Measurements from ENCODE around the gene PKN2. TPM values are rescaled to one million over a fixed set of nuclear protein-coding genes. Genes with fewer than 3 reads are reported as not detected.

PKN2 gene
- 23.2 and 23.9 TPM in 2 replicates for total RNA-seq

DNA sequence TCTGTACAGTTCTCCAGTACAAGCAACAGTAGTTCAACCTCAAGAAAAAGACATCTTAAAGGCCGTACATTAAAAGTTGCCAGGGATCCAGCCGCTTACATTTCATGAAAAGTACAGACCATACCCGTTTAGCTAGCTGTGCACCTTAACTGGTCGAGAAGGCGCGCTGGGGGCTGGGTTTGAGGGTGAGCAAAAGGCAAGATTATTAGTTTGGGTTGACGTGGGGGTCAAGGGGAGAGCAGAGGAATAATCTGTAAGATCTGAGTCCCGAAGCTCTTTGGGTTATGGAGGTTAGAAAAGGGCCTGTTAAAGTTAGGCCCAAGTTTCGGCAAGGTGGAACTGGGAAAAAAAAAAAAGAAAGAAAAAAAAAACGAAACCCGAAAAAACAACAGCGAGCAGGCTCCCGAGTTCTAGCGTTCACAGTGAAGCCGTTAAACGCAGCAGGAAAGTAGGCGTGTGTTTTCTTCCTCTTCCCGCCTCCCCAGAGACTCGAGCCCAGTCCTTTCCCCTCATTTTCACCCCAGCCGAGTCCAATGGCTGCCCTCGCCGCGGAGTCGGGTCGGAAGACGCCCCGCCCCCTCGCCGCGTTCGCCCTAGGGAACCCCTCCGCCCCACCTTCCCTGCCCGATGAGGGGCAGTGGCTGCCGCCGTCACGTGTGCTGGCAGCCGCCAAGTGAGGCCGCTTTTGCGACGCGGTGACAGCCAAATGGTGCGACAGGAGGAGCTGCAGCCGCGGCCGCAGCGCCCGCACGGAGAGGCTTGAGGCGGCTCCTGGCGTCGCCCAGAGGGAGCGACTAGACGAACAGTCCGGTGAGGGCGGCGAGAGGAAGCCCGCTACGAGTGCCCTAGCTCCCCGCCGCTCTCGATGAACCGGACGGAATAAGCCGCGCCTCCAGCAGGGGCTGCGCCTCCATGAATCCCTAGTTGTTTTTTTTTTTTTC, at the start of gene PKN2:
PKN2 (plus strand) TSS at position 733 of the 941 bp plus-strand sequence. CDS start 308 bp downstream, outside the sequence.
- peak; percentile 69 for DNase-seq (ENCODE audit: low read depth)
- TF ChIP-seq, protein P1, sequence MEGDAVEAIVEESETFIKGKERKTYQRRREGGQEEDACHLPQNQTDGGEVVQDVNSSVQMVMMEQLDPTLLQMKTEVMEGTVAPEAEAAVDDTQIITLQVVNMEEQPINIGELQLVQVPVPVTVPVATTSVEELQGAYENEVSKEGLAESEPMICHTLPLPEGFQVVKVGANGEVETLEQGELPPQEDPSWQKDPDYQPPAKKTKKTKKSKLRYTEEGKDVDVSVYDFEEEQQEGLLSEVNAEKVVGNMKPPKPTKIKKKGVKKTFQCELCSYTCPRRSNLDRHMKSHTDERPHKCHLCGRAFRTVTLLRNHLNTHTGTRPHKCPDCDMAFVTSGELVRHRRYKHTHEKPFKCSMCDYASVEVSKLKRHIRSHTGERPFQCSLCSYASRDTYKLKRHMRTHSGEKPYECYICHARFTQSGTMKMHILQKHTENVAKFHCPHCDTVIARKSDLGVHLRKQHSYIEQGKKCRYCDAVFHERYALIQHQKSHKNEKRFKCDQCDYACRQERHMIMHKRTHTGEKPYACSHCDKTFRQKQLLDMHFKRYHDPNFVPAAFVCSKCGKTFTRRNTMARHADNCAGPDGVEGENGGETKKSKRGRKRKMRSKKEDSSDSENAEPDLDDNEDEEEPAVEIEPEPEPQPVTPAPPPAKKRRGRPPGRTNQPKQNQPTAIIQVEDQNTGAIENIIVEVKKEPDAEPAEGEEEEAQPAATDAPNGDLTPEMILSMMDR (conservative IDR thresholded peaks at IDR 0.05; ENCODE audit: low read depth, low read length): peak; percentile 9
- peak within 1 kb of the TSS; percentile 96 for H3K4me3 ChIP-seq (ENCODE audit: low read depth, low read length)

DNA sequence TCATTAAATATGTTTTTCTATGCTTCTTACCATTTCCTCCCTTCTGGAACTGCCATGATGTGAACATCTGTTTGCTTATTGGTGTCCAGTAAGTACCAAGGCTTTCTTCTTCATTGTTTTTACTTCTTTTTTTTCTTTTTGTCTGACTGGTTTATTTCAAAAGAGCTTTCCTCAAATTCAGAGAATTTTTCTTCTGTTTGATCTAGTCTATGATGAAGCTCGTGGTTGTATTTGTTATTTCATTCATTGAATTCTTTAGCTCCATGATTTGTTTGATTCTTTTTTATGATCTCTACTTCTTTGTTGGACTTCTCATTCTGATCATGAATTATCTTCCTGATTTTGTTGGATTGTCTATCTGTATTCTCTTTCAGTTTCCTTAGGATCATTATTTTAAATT, 49.5 kb upstream of the PKN2 start:
- TF ChIP-seq, protein P1 (conservative IDR thresholded peaks at IDR 0.05; ENCODE audit: low read depth, low read length): no peak

DNA sequence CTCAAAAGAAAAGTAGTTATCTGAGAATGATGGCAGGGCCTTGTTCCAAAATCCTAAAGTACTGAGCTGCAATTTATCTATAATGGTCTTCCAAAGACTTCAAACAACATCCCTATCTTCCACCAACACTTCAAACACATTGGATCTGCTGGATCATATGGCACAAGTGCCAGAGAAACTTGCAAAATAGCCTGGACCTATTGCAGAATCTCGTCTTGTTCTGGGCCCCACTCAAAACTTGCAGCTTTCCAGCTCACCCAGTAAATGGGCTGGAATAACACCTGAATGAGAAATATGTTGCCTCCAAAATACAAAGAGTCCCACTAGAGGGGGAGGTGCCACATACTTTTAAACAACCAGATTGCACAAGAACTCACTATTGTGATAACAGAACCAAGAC, 44.0 kb upstream of the PKN2 start:
- no peak overlapping the region for H3K4me3 ChIP-seq (ENCODE audit: low read depth, low read length)
- DNase-seq (ENCODE audit: low read depth): no peak
- TF ChIP-seq, protein P1 (conservative IDR thresholded peaks at IDR 0.05; ENCODE audit: low read depth, low read length): no peak

More for the DNA sequence above, 49.5 kb upstream of the PKN2 start:
- DNase-seq (ENCODE audit: low read depth): no peak
- H3K4me3 ChIP-seq (ENCODE audit: low read depth, low read length): no peak overlapping the region

DNA sequence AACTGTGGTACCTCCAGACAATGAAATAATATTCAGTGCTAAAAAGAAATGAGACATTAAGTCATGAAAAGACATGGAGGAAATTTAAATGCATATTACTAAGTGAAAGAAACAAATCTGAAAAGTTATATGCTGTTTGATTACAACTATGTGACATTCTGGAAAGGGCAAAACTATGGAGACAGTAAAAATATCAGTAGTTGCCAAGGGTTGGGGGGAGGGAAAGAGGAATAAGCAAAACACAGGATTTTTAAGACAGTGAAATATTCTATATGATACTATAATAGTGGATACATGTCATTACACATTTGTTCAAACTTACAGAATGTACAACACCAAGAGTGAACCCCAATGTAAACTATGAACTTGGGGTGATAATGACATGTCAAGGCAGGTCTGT, 38.2 kb upstream of the PKN2 start:
- TF ChIP-seq, protein P1 (conservative IDR thresholded peaks at IDR 0.05; ENCODE audit: low read depth, low read length): no peak
- no peak overlapping the region for H3K4me3 ChIP-seq (ENCODE audit: low read depth, low read length)
- no peak for DNase-seq (ENCODE audit: low read depth)

DNA sequence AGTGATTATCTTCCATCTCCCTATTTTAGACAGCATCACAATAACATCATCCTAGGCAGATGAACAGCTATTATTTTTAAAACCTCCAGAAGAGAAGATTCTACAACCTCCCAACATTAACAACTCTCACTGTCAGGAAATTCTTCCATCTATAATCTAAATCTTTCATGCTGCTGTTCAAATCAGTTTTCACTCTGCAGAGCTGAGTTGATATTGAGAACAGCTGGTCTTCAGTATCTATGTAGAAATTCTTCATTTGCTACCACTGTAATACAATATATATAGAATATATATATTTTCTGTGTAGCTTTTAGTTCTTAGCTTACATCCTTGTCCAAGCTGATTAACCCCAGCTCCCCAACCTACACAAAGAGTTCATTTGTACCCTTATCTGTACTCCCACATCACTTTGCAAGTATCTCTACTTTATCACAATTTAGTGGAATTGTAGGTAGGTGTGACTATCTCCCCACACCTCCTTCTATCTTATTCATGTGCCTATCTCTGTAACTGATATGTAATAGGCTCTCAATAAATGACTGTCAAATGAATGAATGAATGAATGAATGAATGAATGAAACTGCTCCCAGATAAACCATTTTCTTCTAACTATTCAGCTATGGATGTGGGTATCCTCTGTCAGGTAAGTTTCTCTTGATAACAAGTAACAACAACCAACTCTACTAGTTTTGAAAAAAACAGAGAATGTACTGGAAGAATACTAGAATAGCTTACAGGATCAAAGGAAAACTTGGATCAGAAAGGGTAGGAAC, 37.4 kb upstream of the PKN2 start:
- DNase-seq (ENCODE audit: low read depth): no peak
- TF ChIP-seq, protein P1 (conservative IDR thresholded peaks at IDR 0.05; ENCODE audit: low read depth, low read length): no peak
- no peak overlapping the region for H3K4me3 ChIP-seq (ENCODE audit: low read depth, low read length)

DNA sequence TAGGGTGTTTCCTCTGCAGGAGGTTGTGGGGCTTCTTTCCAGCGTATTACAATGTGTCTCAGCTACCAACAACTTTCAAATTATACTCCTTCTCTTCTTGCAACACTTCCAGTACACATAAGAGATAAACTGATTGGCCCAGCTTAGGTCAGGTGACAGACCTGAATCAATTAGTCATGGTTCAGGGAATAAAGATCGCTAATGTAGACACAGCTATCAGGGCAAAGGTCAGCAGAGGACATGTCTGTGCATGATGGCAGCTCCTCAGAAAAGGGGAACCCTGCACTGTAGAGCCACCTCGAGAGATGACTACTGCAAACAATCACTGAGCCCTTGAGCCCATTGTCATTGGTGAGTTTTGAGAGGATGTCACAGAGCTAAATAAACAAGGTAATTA, 36.8 kb upstream of the PKN2 start:
- TF ChIP-seq, protein P1 (conservative IDR thresholded peaks at IDR 0.05; ENCODE audit: low read depth, low read length): no peak
- H3K4me3 ChIP-seq (ENCODE audit: low read depth, low read length): no peak overlapping the region
- DNase-seq (ENCODE audit: low read depth): no peak

Measured in epithelial cell of proximal tubule (primary cell).